SKM-1 (cell line): ENCODE measurements around the gene TMEM11.

ENCODE experiments used
- DNase-seq: peaks from one replicate; lab custom pipeline; 2025; ENCODE audit not compliant: unreplicated experiment; lab: John Stamatoyannopoulos, UW

Gene TMEM11

DNA sequence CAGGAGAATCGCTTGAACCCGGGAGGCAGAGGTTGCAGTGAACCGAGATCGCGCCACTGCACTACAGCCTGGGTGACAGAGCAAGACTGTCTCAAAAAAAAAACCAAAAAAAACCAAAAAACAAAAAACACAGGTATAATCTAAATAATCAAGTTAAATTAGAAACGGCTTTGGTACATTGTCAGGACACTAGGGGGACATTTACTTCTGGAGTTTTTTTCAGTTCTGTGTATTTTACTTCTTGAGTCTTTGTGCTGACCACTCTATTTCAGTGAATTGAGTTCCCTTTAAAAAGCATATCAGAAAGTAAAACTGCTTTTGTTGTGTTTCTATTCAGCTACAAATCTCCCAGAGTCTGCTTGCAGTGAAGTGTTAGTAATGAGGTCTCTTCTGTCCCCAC is 50.9 kb downstream of the TMEM11 start:
- DNase-seq, result no peak

DNA sequence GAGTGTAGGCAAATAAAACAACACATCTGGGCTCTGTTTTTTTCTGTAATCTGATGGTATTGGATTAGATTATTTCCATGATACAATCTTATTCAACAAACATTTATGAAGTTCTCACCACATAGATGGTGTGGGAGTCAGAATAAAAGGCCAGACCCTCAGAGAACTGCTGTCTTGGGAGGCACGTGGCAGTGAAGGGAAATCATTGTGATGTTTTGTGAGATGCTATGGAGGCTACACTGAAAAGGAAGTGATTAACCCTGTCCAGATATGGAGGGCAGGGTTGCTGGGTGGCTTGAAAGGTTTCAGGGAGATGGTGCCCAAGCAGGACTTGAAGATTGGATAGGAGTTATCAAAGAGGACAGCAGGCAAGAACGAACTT is 51.6 kb downstream of the TMEM11 start:
- no peak for DNase-seq

DNA sequence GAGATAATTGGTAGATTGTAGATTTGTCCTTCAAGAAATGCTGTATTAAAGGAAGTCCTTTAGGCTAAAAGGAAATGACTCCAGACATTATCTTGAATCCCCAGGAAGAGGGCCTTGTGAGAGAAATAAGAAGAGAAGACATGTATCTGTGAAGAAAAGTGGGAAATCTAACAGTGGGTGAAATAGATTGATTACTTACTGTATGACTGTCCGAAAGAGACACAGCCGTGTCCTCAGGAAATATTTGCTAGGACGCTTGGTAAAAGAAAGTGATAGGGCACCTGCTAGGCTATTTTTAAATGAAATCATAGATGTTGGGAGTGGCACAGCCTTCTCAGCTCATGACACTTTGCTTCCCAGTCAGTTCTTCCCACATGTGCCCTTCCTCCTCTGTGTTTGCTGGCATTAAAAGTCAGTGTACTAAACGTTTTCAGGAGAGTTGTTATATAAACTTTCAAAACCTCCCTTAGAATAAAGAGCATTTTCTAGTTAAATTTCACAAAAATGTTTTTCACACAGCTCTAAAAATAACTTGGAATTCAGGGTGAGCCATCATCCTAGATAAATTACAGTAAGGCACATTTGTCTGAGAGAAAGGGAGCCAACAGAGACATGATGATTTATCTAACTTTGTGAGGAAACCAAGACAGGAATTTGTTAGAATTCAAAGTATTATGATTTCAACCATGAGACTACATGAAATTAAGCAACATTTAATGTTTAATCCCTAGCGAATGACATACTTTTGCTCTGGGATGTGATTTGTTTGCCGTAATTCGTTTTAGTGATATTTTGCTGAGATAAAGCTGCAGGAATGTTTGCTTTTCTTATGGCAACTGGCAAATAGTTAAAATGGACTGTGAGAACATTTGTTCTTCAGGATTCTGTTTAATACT is 52.2 kb downstream of the TMEM11 start:
- DNase-seq, result no peak

DNA sequence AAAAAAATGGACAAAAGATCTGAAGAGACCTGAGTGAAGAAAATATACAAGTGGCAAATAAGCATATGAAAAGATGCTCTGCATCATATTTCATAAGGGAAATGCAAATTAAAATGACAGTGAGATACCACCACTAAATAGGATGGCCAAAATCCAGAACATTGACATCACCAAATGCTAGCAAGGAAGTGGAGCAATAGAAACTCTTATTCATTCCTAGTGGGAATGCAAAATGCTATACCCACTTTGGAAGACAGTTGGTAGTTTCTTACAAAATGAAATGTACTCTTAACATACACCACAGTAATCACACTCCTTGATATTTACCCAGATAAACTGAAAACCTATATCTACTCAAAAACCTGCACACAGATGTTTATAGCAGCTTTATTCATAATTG is 53.6 kb downstream of the TMEM11 start:
- DNase-seq, result no peak

DNA sequence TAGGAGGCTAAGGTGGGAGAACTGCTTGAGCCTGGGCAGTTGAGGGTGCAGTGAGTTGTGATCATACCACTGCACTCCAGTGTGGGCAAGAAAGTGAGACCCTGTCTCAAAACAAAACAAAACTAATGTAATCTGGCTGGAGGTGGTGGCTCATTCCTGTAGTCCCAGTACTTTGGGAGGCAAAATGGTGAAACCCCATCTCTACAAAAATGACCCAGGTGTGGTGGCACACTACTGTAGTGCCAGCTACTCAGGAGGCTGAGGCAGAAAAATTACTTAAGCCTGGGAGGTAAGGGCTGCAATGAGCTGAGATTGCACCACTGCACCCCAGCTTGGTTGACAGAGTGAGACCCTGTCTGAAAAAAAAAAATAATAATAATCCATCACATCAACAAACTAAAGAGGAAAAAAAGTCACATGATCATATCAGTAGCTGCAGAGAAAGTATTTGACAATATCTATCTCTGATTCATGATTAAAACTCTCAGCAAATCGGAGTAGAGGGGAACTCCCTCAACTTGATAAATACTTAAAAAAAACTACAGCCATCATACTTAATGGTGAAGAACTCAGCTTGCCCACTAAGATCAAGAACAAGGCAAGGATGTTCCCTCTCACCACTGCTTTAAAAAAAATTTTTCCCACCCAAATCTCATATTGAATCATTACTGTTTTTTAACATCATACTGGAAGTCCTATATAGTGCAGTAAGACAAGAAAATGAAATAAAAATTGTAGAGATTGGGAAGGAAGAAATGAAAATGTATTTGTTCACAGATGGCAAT is 56.2 kb downstream of the TMEM11 start:
- no peak for DNase-seq

DNA sequence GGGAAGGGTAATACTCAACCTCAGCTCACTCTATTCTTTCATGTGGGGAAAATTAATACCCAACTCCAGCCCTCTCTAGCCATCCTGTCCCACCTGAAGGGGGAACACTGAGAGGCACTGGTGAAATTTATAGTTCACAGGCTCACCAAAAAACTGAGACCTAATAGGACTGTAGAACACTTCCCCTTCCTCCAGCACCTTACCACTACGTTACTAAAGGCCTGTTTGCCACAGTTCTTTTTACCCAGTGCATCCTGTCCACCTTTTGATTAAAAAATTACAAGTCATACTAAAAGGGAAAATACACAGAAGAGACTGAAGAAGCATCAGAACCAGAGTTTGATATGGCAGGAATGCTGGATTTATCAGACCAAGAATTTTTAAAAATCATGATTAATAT is 61.2 kb downstream of the TMEM11 start:
- no peak for DNase-seq

DNA sequence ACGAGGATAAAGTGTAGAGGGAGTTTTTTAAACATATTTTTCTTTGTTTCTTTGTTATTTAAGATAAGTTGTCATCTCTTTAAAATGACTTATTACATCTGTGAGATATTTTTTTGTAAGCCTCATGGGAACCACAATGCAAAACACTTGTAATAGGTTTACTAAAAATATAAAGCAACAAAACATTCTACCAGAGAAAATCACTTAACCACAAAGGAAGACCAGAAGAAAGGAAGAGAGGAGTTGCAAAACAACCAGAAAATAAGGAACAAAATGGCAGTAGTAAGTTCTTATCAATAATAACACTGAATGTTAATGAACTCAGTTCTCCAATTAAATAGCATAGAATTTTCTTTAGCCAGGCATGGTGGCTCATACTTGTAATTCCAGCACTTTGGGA is 64.3 kb downstream of the TMEM11 start:
- DNase-seq, result no peak
